HepG2 (cell line): ENCODE measurements around the gene CD300LF. TPM values are rescaled to one million over a fixed set of nuclear protein-coding genes. Genes with fewer than 3 reads are reported as not detected.

Experiments used
- BCL6 ChIP-seq: IDR thresholded peaks from 2 replicates; pipeline ENCODE4 v1.6.1; 2016; ENCODE audit warnings: missing genetic modification reagents, missing compliant biosample characterization
- FOXK1 ChIP-seq: sonication (generic); formaldehyde crosslinking; IDR thresholded peaks from 2 replicates; pipeline ENCODE4 v1.4.0; 2020; ENCODE audit warnings: low read depth, missing genetic modification reagents, borderline replicate concordance
- GATAD2A ChIP-seq: IDR thresholded peaks from 2 replicates; pipeline ENCODE4 v1.6.1; 2016
- HOXA9 ChIP-seq: sonication (generic); formaldehyde crosslinking; IDR thresholded peaks from 2 replicates; pipeline ENCODE4 v1.8.1; 2022; ENCODE audit warnings: missing genetic modification reagents, mild to moderate bottlenecking, moderate library complexity, borderline replicate concordance
- IRF9 ChIP-seq: sonication (generic); formaldehyde crosslinking; IDR thresholded peaks from 2 replicates; pipeline ENCODE4 v1.8.0; 2022; ENCODE audit warnings: missing genetic modification reagents, mild to moderate bottlenecking, borderline replicate concordance
- KAT8 ChIP-seq: IDR thresholded peaks from 2 replicates; pipeline ENCODE4 v1.6.1; 2016; ENCODE audit warnings: missing genetic modification reagents, missing compliant biosample characterization
- MIER2 ChIP-seq: IDR thresholded peaks from 2 replicates; pipeline ENCODE4 v1.6.1; 2016; ENCODE audit warnings: missing biosample characterization, missing genetic modification reagents
- SCMH1 ChIP-seq: sonication (generic); formaldehyde crosslinking; IDR thresholded peaks from 2 replicates; pipeline ENCODE4 v1.9.0; 2021; ENCODE audit warnings: missing genetic modification reagents, mild to moderate bottlenecking, borderline replicate concordance
- SNAI1 ChIP-seq: sonication (generic); formaldehyde crosslinking; IDR thresholded peaks from 2 replicates; pipeline ENCODE4 v1.5.0; 2020; ENCODE audit warnings: mild to moderate bottlenecking, missing genetic modification reagents, borderline replicate concordance
- TAF1 ChIP-seq: sonication (generic); formaldehyde crosslinking; IDR thresholded peaks from 2 replicates; pipeline ENCODE4 v1.4.0; 2020; ENCODE audit warnings: missing genetic modification reagents
- TBX3 ChIP-seq: fragments of 450-650 bp; IDR thresholded peaks from 2 replicates; pipeline ENCODE4 v1.6.1; 2017; ENCODE audit warnings: antibody characterized with exemption, mild to moderate bottlenecking, inconsistent platforms, borderline replicate concordance
- TCF12 ChIP-seq, 2 experiments: fragments of 450-650 bp in 1 of 2; sonication (generic) in 1 of 2; formaldehyde crosslinking in 1 of 2; IDR thresholded peaks; 2 replicates each; pipeline versions ENCODE4 v1.6.1 to v1.8.0; 2017 to 2022; ENCODE audit warnings: antibody characterized with exemption in 1 of 2, mild to moderate bottlenecking in 1 of 2, missing genetic modification reagents in 1 of 2, moderate library complexity in 1 of 2
- YEATS2 ChIP-seq: sonication (generic); formaldehyde crosslinking; IDR thresholded peaks from 2 replicates; pipeline ENCODE4 v1.4.0; 2020; ENCODE audit warnings: missing genetic modification reagents, borderline replicate concordance
- ZFP36L1 ChIP-seq: sonication (generic); formaldehyde crosslinking; IDR thresholded peaks from 2 replicates; pipeline ENCODE4 v1.8.0; 2022; ENCODE audit warnings: mild to moderate bottlenecking, missing genetic modification reagents, moderate library complexity
- ZNF343 ChIP-seq: sonication (generic); formaldehyde crosslinking; IDR thresholded peaks from 2 replicates; pipeline ENCODE4 v1.4.0; 2020; ENCODE audit warnings: mild to moderate bottlenecking, missing genetic modification reagents
- ZNF850 ChIP-seq: sonication (generic); formaldehyde crosslinking; conservative IDR thresholded peaks from 2 replicates; pipeline ENCODE4 v1.9.0; 2021; ENCODE audit warnings: mild to moderate bottlenecking, missing genetic modification reagents
- ZNF883 ChIP-seq: sonication (generic); formaldehyde crosslinking; IDR thresholded peaks from 2 replicates; pipeline ENCODE4 v1.5.1; 2020; ENCODE audit warnings: mild to moderate bottlenecking, missing genetic modification reagents; ENCODE audit errors: not compliant biosample characterization
- polyA plus RNA-seq, 8 experiments: library from polyadenylated mRNA; depleted of rRNA in 3 of 8; stranded (reverse) in 7 of 8; unstranded in 1 of 8; fragments of >200 nt; fragmentation: Illumina TruSeq in 4 of 8; extraction: Trizol in 4 of 8; gene quantifications; 2 replicates each; pipeline versions ENCODE4 v1.2.1 to v1.2.3, GENCODE V29; 2011 to 2016; ENCODE audit warnings: low read depth in 4 of 8, missing spikeins in 1 of 8, mixed read lengths in 1 of 8; ENCODE audit not compliant: insufficient read depth in 1 of 8
- total RNA-seq, 5 experiments: library from RNA; depleted of rRNA; stranded (reverse); fragments of >200 nt; fragmentation: Illumina TruSeq; extraction: Trizol; gene quantifications; 2 replicates each; pipeline ENCODE4 v1.2.3, GENCODE V29; 2016; ENCODE audit warnings: low read depth in 1 of 5
- TF ChIP-seq, protein P1 (sequence below): sonication (generic); formaldehyde crosslinking; IDR thresholded peaks from 2 replicates; pipeline ENCODE4 v1.5.1; 2020; ENCODE audit warnings: mild to moderate bottlenecking, missing genetic modification reagents, moderate library complexity
- TF ChIP-seq, protein P2 (sequence below): sonication (generic); formaldehyde crosslinking; IDR thresholded peaks from 2 replicates; pipeline ENCODE4 v1.5.0; 2020; ENCODE audit warnings: missing genetic modification reagents, mild to moderate bottlenecking, borderline replicate concordance
- TF ChIP-seq, protein P3 (sequence below): sonication (generic); formaldehyde crosslinking; IDR thresholded peaks from 2 replicates; pipeline ENCODE4 v1.4.0; 2020; ENCODE audit warnings: missing genetic modification reagents

CD300LF gene
- total and polyA plus RNA-seq, 2 of the 13 experiments (the other 11 are each of a cell fraction or from before 2014, with no cell fraction given), result not detected

DNA sequence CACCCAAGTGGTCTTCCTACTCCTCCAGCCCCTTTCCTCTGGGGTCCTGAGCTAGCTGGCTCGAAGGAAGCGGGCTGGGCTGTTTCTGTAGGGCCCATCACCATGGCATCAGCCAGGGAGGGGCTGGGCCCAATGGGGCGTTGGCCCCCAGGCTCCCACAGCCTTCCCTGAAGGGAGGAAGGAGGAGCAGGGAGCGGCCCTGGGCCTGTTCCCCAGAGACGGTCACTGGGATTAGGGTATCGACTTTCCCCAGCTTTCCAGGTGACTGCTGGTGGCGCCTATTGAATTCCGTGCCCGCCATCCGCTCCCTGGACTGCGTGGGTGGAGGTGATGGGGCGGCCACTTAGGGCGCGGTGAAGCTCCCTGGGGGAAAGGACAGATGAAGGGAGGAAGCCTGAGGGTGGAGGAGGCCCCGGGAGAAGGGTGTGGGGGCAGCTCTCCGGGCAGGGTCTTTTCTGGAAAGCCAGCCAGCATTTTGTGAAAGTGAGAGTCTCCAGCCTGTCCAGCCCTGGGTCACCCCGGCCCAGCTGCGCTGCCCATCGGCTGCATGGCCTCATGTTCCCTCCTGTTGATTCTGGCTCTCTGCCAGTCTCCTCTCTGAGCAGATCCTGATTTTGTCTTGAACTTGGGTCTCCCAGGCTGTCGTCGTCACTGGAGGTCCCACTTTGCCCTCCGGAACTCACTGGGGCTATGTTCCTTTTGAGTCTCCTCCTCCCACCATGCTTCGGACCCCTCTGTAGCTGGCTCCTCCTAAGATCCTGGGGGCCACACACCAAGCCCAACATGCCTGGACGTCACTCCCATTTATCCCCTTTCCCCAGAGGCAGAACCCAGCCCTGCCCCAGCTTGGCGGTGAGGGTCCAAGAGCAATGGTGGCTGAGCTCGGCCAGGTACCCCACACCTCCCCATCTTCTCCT lies 45.5 kb upstream of the CD300LF start (continued):
- no peak for TF ChIP-seq KAT8 (CRISPR knock-in tag)
- no peak for TF ChIP-seq BCL6 (CRISPR knock-in tag)
- TF ChIP-seq TCF12 (IDR thresholded peaks at IDR 0.05), result no peak
- no peak for TF ChIP-seq TCF12 (CRISPR knock-in tag; IDR thresholded peaks at IDR 0.05)
- TF ChIP-seq ZFP36L1 (CRISPR knock-in tag), result no peak
- TF ChIP-seq TAF1 (CRISPR knock-in tag), result no peak
- TF ChIP-seq HOXA9 (CRISPR knock-in tag), result no peak
- TF ChIP-seq ZNF343 (CRISPR knock-in tag), result no peak
- TF ChIP-seq ZNF883 (CRISPR knock-in tag), result no peak
- TF ChIP-seq GATAD2A (CRISPR knock-in tag), result peak; percentile 47
- no peak for TF ChIP-seq SCMH1
- no peak for TF ChIP-seq IRF9 (CRISPR knock-in tag)
- TF ChIP-seq MIER2 (CRISPR knock-in tag), result no peak
- no peak for TF ChIP-seq SNAI1 (CRISPR knock-in tag)
- TF ChIP-seq, protein P1, sequence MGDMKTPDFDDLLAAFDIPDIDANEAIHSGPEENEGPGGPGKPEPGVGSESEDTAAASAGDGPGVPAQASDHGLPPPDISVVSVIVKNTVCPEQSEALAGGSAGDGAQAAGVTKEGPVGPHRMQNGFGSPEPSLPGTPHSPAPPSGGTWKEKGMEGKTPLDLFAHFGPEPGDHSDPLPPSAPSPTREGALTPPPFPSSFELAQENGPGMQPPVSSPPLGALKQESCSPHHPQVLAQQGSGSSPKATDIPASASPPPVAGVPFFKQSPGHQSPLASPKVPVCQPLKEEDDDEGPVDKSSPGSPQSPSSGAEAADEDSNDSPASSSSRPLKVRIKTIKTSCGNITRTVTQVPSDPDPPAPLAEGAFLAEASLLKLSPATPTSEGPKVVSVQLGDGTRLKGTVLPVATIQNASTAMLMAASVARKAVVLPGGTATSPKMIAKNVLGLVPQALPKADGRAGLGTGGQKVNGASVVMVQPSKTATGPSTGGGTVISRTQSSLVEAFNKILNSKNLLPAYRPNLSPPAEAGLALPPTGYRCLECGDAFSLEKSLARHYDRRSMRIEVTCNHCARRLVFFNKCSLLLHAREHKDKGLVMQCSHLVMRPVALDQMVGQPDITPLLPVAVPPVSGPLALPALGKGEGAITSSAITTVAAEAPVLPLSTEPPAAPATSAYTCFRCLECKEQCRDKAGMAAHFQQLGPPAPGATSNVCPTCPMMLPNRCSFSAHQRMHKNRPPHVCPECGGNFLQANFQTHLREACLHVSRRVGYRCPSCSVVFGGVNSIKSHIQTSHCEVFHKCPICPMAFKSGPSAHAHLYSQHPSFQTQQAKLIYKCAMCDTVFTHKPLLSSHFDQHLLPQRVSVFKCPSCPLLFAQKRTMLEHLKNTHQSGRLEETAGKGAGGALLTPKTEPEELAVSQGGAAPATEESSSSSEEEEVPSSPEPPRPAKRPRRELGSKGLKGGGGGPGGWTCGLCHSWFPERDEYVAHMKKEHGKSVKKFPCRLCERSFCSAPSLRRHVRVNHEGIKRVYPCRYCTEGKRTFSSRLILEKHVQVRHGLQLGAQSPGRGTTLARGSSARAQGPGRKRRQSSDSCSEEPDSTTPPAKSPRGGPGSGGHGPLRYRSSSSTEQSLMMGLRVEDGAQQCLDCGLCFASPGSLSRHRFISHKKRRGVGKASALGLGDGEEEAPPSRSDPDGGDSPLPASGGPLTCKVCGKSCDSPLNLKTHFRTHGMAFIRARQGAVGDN (CRISPR knock-in tag), result peak; percentile 70
- TF ChIP-seq ZNF850, result no peak
- TF ChIP-seq TBX3, result no peak
- no peak for TF ChIP-seq FOXK1 (CRISPR knock-in tag)
- TF ChIP-seq YEATS2, result no peak
- TF ChIP-seq, protein P2, sequence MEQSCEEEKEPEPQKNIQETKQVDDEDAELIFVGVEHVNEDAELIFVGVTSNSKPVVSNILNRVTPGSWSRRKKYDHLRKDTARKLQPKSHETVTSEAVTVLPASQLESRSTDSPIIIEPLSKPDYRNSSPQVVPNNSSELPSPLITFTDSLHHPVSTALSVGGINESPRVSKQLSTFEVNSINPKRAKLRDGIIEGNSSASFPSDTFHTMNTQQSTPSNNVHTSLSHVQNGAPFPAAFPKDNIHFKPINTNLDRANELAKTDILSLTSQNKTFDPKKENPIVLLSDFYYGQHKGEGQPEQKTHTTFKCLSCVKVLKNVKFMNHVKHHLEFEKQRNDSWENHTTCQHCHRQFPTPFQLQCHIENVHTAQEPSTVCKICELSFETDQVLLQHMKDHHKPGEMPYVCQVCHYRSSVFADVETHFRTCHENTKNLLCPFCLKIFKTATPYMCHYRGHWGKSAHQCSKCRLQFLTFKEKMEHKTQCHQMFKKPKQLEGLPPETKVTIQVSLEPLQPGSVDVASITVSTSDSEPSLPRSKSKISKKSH, result peak; percentile 32; the same call in 1 of the 2 replicates
- TF ChIP-seq, protein P3, sequence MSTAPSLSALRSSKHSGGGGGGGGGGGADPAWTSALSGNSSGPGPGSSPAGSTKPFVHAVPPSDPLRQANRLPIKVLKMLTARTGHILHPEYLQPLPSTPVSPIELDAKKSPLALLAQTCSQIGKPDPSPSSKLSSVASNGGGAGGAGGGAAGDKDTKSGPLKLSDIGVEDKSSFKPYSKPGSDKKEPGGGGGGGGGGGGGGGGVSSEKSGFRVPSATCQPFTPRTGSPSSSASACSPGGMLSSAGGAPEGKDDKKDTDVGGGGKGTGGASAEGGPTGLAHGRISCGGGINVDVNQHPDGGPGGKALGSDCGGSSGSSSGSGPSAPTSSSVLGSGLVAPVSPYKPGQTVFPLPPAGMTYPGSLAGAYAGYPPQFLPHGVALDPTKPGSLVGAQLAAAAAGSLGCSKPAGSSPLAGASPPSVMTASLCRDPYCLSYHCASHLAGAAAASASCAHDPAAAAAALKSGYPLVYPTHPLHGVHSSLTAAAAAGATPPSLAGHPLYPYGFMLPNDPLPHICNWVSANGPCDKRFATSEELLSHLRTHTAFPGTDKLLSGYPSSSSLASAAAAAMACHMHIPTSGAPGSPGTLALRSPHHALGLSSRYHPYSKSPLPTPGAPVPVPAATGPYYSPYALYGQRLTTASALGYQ (CRISPR knock-in tag), result no peak
